ENCODE data around the gene MCAM.

- no peak for TF ChIP-seq BHLHE40 (IDR thresholded peaks at IDR 0.05; ENCODE audit: borderline replicate concordance)
- TF ChIP-seq ARNT (IDR thresholded peaks at IDR 0.05): no peak
- TF ChIP-seq ELF4 (IDR thresholded peaks at IDR 0.05): no peak
- TF ChIP-seq FOXM1 (IDR thresholded peaks at IDR 0.05; ENCODE audit: borderline replicate concordance): no peak
- no peak for TF ChIP-seq LEF1 (IDR thresholded peaks at IDR 0.05; ENCODE audit: borderline replicate concordance)
- no peak for TF ChIP-seq SUZ12 (IDR thresholded peaks at IDR 0.05)
- TF ChIP-seq SP1 (IDR thresholded peaks at IDR 0.05): no peak
- TF ChIP-seq L3MBTL2 (conservative IDR thresholded peaks at IDR 0.05): no peak
- TF ChIP-seq CTBP1 (IDR thresholded peaks at IDR 0.05; ENCODE audit: borderline replicate concordance): no peak
- TF ChIP-seq PKNOX1 (IDR thresholded peaks at IDR 0.05): no peak
- TF ChIP-seq FOXK2 (IDR thresholded peaks at IDR 0.05): no peak
- TF ChIP-seq HDGF (IDR thresholded peaks at IDR 0.05; ENCODE audit: borderline replicate concordance): no peak
- TF ChIP-seq TARDBP (IDR thresholded peaks at IDR 0.05): no peak
These were observed 786 bp upstream of the MCAM start for GRCh38 chr11:119317592-119318239.
